ENCODE data around the gene NHERF2. TPM values are rescaled to one million over a fixed set of nuclear protein-coding genes. Genes with fewer than 3 reads are reported as not detected.
A peak's percentile ranks its signal among the peaks of the same experiment; 100 is the strongest.

Gene NHERF2
- total RNA-seq, 2 experiments from 2014 or later, result 2.4 to 3.7 TPM

GRCh38 chr16:2044541-2044940, 17.8 kb downstream of the NHERF2 start:
- Mint-ChIP-seq H3K4me1 (peaks cover 16% of the 10 kb centered on the region), H3K9me3 (no peaks in the 10 kb centered on the region), H3K36me3 (no peaks in the 10 kb centered on the region), H3K27me3 (no peaks in the 10 kb centered on the region), H3K27ac (no peak overlapping the region), H3K4me3 (no peak overlapping the region)
- no peak for DNase-seq

DNA sequence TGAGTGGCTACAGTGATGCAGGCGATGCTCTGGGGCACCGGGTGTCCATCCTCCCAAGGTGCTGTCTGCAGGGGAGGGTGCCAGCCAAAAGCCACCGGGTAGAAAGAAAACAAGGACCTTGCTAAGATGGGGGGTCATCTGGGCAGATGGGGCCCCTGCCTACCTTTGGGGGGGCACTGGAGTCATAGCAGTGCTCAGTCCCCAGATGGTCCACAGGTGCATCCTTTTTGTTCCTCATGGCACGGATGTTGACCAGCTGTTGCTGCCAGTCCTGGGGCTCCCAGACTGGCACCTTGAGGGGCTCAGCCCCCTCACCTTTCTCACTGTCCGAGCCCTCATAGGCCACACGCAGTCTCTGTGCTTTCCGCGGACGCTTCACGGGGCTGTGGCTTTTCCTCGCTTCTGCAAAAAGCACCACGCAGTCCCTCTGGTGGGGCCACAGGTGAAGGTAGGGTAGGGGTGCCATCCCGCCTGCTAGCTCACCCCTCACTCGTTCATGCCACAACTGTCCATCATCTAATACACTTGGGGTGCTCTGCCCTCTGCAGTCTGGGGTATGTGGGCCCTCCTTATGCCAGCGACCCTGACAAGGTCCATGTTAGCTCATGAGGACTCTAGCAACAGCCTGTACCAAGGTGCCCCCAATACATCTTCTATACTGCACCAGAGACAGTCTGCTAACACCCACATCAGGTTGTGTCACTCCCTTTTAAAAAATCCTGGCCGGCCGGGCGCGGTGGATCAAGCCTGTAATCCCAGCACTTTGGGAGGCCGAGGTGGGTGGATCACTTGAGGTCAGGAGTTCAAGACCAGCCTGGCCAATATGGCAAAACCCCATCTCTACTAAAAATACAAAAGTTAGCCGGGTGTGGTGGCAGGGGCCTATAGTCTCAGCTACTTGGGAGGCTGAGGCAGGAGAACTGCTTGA, 19.5 kb downstream of the NHERF2 start:
- H3K4me3 Mint-ChIP-seq, result peak overlapping the region; percentile 94
- H3K4me1 Mint-ChIP-seq, result peaks cover 16% of the 10 kb centered on the region
- no peaks in the 10 kb centered on the region for H3K9me3 Mint-ChIP-seq
- no peak overlapping the region for H3K27ac Mint-ChIP-seq
- peaks cover under 1% of the 10 kb centered on the region for H3K36me3 Mint-ChIP-seq
- DNase-seq, result no peak
- H3K27me3 Mint-ChIP-seq, result no peaks in the 10 kb centered on the region

DNA sequence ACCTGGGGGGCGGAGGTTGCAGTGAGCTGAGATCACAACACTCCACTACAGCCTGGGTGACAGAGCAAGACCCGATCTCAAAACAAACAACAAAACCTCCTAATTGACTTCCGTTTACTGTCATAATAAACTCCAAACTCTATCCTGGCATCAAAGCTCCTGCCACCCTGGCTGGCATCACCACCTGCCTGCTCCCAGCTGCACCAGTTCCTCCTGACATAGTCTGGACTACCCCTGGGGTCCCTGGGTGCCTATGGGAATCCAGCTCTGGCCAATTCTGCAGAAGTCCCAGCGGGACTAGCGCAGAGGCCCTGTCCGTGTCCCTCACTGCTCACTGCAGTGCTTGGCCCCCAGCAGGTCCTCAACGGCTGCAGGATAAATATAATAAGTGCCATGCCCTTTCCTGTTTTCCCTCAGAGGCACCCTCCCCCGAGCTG, 20.2 kb downstream of the NHERF2 start:
- H3K4me1 Mint-ChIP-seq, result peaks cover 16% of the 10 kb centered on the region
- peaks cover 2% of the 10 kb centered on the region for H3K36me3 Mint-ChIP-seq
- peak overlapping the region; percentile 94 for H3K4me3 Mint-ChIP-seq
- no peak for DNase-seq
- H3K27me3 Mint-ChIP-seq, result no peaks in the 10 kb centered on the region
- H3K9me3 Mint-ChIP-seq, result no peaks in the 10 kb centered on the region
- H3K27ac Mint-ChIP-seq, result peak overlapping the region; percentile 75

GRCh38 chr16:2047330-2048115, 20.8 kb downstream of the NHERF2 start, which contains the start of the genes NTHL1 and TSC2:
TSS of gene NTHL1 (minus strand) at chr16:2047834. CDS start at chr16:2047823, 11 bp downstream.
TSS of gene TSC2 (plus strand) at chr16:2047985. CDS start at chr16:2048616, 631 bp downstream.
- Mint-ChIP-seq H3K4me3 (peak within 1 kb of the TSS; percentile 94), H3K27me3 (no peaks in the 10 kb centered on the region), H3K36me3 (peaks cover 2% of the 10 kb centered on the region), H3K9me3 (no peaks in the 10 kb centered on the region), H3K4me1 (peaks cover 16% of the 10 kb centered on the region), H3K27ac (peak within 1 kb of the TSS; percentile 75)
- peak; percentile 97 for DNase-seq

DNA sequence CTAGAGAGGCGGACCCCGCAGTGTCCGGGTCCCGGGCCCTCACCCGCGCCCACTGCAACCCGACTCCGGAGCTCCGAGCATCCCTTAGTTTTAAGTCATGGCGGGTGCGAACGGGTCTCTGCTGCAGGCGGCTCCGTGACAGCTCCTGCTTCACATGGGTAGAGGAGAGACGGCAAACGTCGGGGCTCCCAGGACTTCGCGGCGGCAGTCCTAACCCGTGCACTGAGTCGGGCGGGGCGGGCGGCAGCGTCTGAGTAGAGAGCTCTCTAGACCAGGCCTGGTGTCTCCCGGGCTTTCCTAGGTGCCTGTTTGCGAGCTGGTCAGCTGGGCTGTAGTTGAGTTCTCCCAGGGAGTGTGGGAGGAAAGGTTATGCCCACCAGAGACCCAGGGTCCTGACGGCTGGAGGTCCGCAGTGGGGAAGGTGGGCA, 21.4 kb downstream of the NHERF2 start:
- Mint-ChIP-seq H3K27me3 (no peaks in the 10 kb centered on the region), H3K4me3 (peak overlapping the region; percentile 94), H3K27ac (peak overlapping the region; percentile 56), H3K36me3 (peaks cover 2% of the 10 kb centered on the region), H3K4me1 (peaks cover 16% of the 10 kb centered on the region), H3K9me3 (no peaks in the 10 kb centered on the region)
- peak; percentile 22 for DNase-seq

GRCh38 chr16:2053211-2053610, 26.5 kb downstream of the NHERF2 start:
- no peak overlapping the region for H3K4me3 Mint-ChIP-seq
- H3K36me3 Mint-ChIP-seq, result peaks cover 2% of the 10 kb centered on the region
- H3K27ac Mint-ChIP-seq, result no peak overlapping the region
- no peaks in the 10 kb centered on the region for H3K9me3 Mint-ChIP-seq
- H3K27me3 Mint-ChIP-seq, result no peaks in the 10 kb centered on the region
- DNase-seq, result no peak
- H3K4me1 Mint-ChIP-seq, result peaks cover 9% of the 10 kb centered on the region

DNA sequence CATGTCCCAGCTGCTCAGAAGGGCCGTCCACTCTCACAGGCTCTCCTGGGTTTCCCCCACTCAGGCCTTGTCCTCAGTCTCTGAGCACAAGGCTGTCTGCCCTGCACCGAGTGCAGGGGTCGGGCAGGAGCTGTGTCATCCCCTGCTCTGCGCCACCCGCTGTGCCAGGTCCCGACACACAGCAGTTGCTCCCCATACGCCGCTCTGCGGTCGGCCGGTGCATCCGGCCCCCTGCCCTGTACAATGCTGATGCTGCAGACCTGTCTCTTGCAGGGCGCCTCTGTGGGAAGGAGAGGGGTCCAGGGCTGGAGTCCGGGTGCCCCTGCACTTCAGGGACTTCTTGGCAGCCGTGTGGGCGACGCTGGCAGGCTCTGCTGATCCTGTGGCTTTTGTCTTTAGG, 27.2 kb downstream of the NHERF2 start:
- peaks cover 4% of the 10 kb centered on the region for H3K4me1 Mint-ChIP-seq
- peaks cover 2% of the 10 kb centered on the region for H3K36me3 Mint-ChIP-seq
- H3K4me3 Mint-ChIP-seq, result no peak overlapping the region
- no peaks in the 10 kb centered on the region for H3K9me3 Mint-ChIP-seq
- no peak for DNase-seq
- no peak overlapping the region for H3K27ac Mint-ChIP-seq
- no peaks in the 10 kb centered on the region for H3K27me3 Mint-ChIP-seq

DNA sequence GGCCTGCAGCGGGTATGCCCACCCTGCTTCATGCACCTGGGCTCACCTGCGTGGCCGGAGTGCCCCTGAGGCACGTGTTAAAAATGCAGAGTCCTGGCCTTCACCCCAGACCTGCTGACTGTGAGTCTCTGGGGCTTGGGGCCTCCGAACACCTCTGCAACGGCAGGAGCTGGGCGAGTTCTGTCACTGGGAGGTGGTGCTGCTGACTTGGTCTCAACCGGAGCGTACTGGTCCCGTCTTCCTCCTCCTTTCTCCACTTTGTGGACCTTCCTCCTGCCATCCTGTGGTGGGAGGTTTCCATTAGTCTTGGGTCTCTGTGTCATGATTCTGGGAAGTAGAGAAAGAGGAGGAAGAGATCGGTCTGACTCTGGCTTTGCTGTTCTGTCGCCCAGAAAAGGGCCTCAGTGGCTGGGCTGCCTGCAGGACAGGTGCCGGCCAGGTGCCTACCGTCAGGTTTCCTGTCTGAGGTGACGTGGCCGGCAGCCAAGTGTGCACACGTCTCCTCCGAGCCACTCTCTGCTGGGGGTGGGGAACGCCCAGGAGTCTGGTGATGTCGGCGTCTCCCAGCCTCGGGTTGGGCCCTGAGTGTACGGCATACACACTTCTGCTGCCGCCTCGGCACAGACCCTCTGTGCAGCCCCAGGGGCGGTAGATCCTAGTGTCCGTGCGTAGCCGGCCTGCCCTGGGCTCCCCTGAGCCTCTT, 28.0 kb downstream of the NHERF2 start:
- Mint-ChIP-seq H3K4me3 (no peak overlapping the region), H3K9me3 (no peaks in the 10 kb centered on the region), H3K27me3 (no peaks in the 10 kb centered on the region), H3K36me3 (peaks cover 2% of the 10 kb centered on the region), H3K4me1 (no peaks in the 10 kb centered on the region), H3K27ac (no peak overlapping the region)
- DNase-seq, result no peak

- Mint-ChIP-seq H3K4me1 (no peaks in the 10 kb centered on the region), H3K36me3 (peaks cover 2% of the 10 kb centered on the region), H3K27me3 (no peaks in the 10 kb centered on the region), H3K9me3 (no peaks in the 10 kb centered on the region), H3K4me3 (no peak overlapping the region), H3K27ac (no peak overlapping the region)
- no peak for DNase-seq
These were observed 29.4 kb downstream of the NHERF2 start for GRCh38 chr16:2056077-2056476.

DNA sequence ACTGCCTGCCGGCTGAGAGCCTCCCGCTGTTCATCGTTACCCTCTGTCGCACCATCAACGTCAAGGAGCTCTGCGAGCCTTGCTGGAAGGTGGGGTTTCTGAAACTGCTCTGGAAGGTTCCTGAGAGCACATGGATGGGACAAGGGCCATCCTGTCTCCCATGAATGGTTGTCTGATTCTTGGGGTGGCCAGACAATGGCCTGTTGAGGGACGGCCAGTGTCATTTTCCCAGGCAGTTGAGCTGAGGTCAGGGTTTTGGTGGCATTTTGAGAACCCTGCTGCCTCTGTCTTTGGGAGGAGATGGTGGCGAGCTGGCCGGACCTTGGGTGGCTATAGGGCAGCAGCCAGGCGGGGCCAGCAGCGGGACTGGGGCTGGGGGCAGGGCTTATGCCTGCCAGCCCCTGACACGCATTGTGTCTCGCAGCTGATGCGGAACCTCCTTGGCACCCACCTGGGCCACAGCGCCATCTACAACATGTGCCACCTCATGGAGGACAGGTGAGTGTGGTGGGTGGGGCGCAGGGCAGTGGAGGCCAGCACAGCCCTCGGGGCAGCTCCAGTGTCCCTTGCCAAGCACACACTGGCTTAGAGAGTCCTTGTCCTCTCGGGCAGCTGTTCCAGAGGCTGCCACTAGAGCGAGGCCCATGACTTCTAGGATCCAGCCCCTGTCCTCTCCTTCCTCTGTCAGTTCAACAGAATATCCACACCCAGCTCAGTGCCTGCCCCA, 30.1 kb downstream of the NHERF2 start:
- H3K36me3 Mint-ChIP-seq, result no peaks in the 10 kb centered on the region
- no peak overlapping the region for H3K4me3 Mint-ChIP-seq
- no peaks in the 10 kb centered on the region for H3K9me3 Mint-ChIP-seq
- no peak for DNase-seq
- no peak overlapping the region for H3K27ac Mint-ChIP-seq
- no peaks in the 10 kb centered on the region for H3K4me1 Mint-ChIP-seq
- no peaks in the 10 kb centered on the region for H3K27me3 Mint-ChIP-seq

DNA sequence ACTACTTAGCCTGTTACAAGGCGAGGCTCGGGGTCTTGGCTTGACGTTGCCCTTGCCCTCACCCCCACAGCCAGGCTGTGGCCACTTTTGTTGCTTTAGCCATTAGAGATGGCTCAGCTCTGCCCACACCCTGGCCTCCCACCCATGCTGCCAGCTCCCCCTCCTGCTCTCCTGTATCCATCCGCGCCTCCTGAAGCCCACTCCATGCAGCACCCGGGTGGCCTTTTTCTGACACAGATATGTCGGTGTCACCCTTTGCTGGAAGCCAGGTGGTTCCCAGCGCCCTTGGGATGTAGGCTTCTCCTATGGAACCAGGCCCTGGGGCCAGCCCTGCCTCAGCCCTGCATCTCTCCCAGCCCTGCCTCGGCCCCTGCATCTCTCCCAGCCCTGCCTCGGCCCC, 30.7 kb downstream of the NHERF2 start:
- Mint-ChIP-seq H3K27ac (no peak overlapping the region), H3K36me3 (no peaks in the 10 kb centered on the region), H3K4me3 (no peak overlapping the region), H3K4me1 (no peaks in the 10 kb centered on the region), H3K9me3 (no peaks in the 10 kb centered on the region), H3K27me3 (no peaks in the 10 kb centered on the region)
- DNase-seq, result no peak

DNA sequence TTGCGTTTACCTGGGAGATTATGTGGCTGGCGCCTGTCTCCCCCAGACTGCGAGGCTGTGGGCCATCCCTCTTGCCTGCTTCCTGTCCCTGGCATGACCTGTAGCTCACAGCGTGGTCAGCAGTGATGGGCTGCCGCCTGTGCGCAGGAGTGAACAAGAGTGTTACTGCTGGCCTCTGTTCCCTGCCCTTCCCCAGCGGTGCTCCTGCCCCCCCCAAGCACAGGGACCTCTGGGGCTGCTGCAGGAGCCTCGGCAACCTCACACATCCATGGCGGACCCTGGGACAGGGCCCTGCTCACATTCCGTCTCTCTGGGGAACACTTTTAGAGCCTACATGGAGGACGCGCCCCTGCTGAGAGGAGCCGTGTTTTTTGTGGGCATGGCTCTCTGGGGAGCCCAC, 31.7 kb downstream of the NHERF2 start:
- no peaks in the 10 kb centered on the region for H3K36me3 Mint-ChIP-seq
- no peaks in the 10 kb centered on the region for H3K27me3 Mint-ChIP-seq
- no peak overlapping the region for H3K4me3 Mint-ChIP-seq
- no peaks in the 10 kb centered on the region for H3K9me3 Mint-ChIP-seq
- H3K27ac Mint-ChIP-seq, result no peak overlapping the region
- H3K4me1 Mint-ChIP-seq, result no peaks in the 10 kb centered on the region
- DNase-seq, result no peak

DNA sequence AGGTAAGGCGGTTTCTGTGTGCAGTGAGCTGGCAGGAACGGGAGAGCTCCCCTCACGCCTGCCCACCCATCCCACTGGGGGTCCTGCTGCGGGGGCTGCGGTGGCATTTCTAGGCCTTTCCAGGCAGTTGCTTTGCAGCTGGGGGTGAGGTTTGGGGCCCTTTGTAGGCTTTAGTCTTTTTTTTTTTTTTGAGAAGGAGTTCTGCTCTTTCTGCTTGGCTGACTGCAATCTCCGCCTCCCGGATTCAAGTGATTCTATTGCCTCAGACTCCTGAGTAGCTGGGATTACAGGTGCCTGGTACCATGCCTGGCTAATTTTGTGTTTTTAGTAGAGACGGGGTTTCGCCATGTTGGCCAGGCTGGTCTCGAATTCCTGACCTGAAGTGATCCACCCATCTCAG, 32.2 kb downstream of the NHERF2 start:
- no peaks in the 10 kb centered on the region for H3K36me3 Mint-ChIP-seq
- no peak overlapping the region for H3K27ac Mint-ChIP-seq
- no peak for DNase-seq
- H3K27me3 Mint-ChIP-seq, result no peaks in the 10 kb centered on the region
- H3K9me3 Mint-ChIP-seq, result no peaks in the 10 kb centered on the region
- no peak overlapping the region for H3K4me3 Mint-ChIP-seq
- H3K4me1 Mint-ChIP-seq, result no peaks in the 10 kb centered on the region

DNA sequence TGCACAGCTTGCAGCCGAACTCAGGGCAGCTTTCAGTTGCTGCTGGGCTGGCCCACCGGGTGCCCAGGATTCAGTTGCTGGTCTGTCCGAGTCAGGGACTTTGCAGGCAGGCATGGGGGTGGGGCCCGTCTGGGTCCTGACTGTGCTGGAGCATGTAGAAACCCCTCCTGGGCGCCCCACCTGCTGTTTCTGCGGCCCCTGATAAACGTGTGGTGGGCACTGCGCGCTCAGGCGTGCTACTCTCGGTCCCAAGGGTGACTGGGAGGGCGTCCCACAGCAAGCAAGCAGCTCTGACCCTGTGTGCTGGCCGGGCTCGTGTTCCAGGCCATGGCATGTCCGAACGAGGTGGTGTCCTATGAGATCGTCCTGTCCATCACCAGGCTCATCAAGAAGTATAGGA, 33.6 kb downstream of the NHERF2 start:
- no peaks in the 10 kb centered on the region for H3K9me3 Mint-ChIP-seq
- no peaks in the 10 kb centered on the region for H3K27me3 Mint-ChIP-seq
- no peak for DNase-seq
- no peak overlapping the region for H3K4me3 Mint-ChIP-seq
- H3K36me3 Mint-ChIP-seq, result no peaks in the 10 kb centered on the region
- H3K27ac Mint-ChIP-seq, result no peak overlapping the region
- H3K4me1 Mint-ChIP-seq, result no peaks in the 10 kb centered on the region
